NCI-H2171 (cell line): ENCODE measurements around the gene AMH.

Experiments
- DNase-seq: peaks from one replicate; lab custom pipeline; 2025; lab: John Stamatoyannopoulos, UW

The AMH gene

GRCh38 chr19:2287585-2288337 lies 38.6 kb downstream of the AMH start:
- DNase-seq: no peak

GRCh38 chr19:2288338-2288817 lies 39.3 kb downstream of the AMH start:
- no peak for DNase-seq

GRCh38 chr19:2288818-2289713 lies 39.9 kb downstream of the AMH start:
- DNase-seq: no peak

- DNase-seq: no peak
Measured at GRCh38 chr19:2289714-2290435, 40.8 kb downstream of the AMH start.

GRCh38 chr19:2290441-2291184 lies 41.5 kb downstream of the AMH start:
- peak; percentile 38 for DNase-seq

DNA sequence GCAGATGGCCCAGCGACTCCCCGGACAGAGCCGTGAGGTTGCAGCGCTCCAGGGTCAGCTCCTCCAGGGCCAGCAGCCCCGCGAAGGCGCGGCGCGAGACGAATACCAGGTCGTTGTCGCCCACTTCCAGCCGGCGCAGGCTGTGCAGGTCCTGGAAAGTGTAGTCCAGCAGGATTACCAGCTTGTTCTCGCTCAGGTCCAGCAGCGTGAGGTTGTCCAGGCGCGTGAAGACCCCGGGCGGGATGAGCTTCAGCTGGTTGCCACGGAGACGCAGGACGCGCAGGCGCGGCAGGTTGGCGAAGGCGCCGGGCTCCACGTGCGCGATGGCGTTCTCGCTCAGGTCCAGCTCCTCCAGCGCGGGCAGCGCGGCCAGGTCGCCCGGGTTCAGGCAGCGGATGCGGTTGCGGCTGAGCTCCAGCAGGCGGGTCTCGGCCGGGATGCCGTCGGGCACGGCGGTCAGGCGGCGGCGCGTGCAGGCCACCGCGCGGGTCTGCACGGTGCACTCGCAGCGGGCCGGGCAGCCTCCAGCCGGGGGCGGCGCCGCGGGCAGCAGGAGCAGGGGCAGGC lies 42.1 kb downstream of the AMH start:
- no peak for DNase-seq

- DNase-seq: peak; percentile 27
Measured at GRCh38 chr19:2294687-2295335, 45.7 kb downstream of the AMH start.

DNA sequence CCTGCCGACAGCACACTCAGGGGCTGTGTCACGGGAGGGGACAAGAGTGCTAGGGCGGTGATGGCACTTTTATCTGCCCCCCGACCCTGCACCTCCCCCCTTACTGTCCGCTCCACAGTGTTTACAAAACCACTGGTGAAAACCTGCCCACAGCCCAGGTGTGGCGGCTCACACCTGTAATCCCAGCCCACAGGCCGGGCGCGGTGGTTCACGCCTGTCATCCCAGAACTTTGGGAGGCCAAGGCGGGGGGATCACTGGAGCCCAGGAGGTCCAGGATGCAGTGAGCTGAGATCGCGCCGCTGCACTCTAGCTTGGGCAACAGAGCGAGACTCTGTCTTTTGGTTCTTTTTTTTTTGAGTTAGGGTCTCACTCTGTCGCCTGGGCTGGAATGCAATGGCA lies 47.0 kb downstream of the AMH start:
- DNase-seq: no peak

DNA sequence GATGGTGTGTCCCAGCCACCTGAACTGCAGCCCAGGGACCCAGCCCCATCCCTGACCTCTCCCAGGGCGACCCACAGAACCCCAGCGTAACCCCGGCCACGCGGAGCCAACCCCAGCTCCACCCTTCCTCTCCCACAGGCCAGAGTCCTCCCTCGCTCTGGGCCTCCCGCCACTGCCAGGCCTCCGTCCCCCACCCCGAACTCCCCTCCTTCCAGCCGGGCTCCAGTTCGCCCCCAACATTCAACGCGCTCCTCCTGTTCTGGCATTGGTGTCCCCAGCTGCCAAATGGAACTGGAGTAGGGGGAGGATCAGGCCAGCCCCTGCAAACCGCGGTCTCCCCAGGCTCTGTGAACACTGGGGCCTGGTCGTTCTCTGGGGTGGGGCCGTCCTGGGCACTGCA lies 51.4 kb downstream of the AMH start:
- DNase-seq: no peak
